Activated effector memory CD4-positive, alpha-beta T cell treated with anti-CD3 and anti-CD28 coated beads, Interleukin-2, amount 50 U/mL, for 16 hours (primary cell): Measurements from ENCODE around the gene APRT.

Source experiments
- DNase-seq: peaks from one replicate; pipeline ENCODE4 v3.0.0-alpha.2; 2020

APRT gene

DNA sequence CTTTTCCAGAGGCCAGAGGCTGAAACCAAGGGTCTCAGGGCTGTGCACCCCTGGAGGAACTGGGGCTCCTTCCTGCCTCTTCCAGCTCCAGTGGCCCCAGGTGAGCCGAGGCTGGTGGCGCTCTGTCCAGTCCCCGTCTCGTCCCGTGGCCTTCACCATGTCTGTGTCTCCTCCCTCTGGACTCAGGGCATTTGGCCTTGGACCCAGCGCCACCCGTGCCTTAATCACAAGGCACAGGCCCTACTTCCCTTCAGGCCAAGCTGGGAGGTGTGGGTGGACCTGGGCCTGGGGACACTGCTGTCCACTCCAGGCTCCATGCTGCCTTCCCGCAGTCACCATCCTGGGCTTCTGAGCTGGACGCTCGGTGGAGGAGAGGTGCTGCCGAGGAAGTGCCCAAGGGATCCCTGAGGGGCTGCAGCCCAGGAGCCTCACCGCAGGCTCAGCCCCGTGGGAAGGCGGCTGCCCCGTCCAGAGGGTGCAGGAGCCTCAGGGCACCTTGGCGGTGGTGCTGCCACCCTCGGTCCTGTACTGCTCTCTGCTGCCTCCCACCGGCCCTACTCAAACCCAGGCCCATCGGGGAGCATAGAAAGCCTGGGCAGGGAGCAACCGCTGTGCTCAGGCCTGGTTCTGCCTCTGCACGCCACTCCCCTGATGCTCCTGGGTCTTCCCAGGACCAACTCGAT, 9.6 kb upstream of the APRT start:
- no peak for DNase-seq

DNA sequence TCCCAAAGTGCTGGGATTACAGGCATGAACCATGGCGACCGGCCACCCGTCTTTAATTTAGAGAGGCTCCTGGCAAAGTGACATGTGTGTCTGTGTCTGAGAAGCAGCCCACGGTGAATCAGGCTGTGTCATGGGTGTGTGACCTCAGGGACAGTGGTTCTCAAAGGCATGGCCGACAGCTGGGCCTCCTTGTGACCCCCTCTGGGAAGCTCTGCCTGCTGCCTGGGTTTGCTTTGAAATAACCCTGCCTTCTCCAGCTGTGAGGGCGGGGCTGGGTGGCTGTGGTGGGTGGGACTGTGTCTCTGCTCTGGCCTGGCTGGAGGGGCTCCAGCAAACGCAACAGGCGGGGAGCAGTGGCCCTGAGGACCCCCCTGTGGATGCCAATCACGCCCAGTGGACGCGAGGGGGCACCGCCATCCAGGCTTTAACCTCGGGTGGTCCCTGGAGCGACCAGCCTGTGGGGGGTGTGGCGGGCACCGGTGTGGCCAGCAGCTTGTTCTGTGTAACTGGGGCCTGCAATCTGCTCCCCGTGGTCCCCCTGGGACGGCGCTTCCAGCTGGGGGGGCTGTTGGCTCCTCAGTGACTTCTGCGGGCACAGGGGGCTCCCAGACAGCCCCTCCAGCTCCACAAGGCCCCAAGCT, 8.8 kb upstream of the APRT start:
- DNase-seq, result no peak

DNA sequence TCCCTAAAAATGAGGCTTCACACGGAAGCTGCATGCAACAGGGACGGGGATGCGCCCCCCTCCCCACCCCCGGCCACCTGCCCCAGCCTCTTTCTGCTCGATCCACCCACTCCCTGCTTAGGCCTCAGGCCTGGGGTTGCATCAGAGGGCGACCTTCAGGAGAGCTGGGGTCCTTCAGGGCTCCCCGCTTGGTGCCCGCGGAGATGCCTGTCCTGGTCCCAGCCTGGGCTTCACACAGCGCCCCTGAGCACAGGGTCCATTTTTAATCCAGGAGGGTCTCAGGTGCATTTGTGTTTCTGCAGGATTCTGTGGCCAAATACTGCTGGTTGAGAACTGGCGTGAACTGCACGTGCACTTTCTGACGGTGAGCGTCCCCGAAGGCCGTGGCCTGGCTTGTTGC, 7.4 kb upstream of the APRT start:
- no peak for DNase-seq

- no peak for DNase-seq
Observed at GRCh38 chr16:88818575-88818874, 6.8 kb upstream of the APRT start.

- no peak for DNase-seq
Observed at GRCh38 chr16:88817785-88818574, 6.3 kb upstream of the APRT start.

GRCh38 chr16:88816736-88817535, 5.2 kb upstream of the APRT start:
- DNase-seq, result no peak

DNA sequence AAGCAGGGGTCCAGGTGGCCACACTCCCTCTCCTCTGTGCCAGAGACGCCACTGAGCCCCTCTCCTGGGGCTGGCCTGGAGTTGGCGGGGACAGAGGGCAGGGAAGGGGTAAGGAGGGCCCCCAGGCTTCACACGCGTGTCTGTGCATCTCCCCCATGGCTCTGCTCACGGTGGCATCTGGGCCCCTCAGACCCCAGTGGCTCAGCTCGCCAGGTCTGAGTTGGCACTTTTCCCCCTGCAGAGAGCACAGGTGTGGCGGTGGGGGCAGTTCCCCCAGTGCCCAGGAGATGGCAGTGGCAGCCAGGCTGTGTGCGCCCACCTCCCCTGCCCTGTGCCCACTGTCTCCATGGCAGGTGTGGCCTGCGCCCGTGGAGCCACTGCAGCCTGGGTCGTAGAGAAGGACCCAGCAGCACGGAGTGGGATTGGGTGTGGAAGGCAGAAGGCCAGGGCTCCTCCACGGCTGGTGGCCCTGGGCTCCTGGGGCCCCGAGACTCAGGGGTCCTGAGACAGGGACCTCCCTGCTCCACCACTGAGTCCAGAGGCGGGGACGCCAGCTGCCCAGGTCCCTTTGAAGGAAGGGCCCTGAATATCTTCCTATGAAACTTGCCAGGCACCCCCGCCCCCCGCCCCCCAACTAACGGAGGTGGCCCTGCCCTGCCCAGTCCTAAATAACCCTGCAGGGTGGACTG, 4.3 kb upstream of the APRT start:
- DNase-seq, result peak; percentile 83

DNA sequence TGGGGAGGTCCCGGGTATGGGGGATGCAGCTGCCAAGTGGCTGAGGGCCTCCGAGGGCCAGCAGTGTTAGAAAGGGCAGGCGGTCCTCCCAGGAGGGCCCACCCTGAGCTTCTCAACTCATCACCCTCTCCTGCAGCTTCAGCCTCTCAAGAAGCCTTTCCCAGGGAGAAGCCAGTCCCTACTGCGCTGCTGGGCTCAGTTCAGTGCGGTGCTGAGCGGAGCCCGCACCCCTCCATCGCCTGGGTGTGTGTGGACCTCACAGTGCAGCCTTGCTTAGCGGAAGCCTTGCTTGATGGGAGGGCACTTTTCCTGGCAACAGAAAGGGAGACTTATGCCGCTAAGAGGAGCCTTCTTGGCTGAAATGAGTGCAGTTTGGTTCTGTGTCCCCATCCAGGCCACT, 3.5 kb upstream of the APRT start:
- DNase-seq, result no peak

DNA sequence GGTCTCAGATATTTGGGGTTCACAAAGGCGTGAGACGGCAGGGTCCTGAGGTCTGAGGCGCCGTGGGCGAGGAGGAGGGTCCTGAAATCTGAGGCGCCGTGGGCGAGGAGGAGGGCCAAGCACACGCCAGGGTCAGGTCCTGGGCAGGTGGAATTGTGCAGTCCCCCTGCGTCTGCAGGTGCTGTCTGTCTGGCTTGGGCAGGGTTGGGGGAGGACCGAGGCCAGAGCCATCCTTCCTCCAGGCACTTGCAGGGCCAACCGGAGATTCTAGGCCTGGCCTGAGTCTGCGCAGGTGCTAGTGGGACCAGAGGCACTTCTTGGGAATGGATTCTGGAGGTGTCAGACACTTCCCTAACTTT, 2.4 kb upstream of the APRT start:
- DNase-seq, result no peak

DNA sequence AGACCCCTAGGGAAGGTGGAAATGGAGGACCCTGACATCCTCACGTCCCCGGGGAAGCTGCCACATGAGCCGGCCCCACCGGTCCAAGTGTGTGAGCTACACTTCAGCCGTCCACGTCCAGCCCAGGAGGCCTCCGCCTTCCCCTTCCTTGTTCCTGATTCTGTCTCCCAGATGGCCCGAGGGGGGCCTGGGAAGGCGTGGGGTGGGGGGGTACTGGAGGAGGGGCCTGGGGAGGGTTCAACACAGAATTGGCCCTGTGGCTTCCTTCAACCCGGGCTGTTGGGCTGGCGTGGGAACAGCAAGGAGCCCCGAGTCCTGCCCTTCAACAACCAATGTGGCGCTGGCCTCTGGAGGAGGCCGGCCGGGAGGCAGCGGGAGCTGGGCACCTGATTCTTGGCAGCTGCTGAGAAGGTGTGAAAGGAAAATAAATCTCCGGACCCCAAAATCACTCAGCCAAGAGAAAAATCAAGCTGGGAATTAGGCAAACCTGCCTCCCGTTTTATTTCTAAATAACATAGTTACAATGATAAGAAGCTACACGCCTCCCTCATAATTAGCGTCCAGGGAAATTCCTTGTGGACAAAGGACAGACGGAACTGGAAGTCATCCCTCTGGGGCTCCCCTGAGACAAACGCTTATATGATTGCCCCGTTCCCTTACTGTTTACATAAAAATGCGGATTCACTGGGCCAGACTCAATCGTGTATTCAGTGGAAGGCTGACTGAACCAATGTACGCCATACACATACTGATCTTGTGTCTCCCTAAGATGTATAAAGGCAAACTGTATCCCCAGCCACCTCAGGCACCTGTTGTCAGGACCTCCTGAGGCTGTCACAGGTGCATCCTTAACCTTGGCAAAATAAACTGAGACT, 1.8 kb upstream of the APRT start:
- no peak for DNase-seq

DNA sequence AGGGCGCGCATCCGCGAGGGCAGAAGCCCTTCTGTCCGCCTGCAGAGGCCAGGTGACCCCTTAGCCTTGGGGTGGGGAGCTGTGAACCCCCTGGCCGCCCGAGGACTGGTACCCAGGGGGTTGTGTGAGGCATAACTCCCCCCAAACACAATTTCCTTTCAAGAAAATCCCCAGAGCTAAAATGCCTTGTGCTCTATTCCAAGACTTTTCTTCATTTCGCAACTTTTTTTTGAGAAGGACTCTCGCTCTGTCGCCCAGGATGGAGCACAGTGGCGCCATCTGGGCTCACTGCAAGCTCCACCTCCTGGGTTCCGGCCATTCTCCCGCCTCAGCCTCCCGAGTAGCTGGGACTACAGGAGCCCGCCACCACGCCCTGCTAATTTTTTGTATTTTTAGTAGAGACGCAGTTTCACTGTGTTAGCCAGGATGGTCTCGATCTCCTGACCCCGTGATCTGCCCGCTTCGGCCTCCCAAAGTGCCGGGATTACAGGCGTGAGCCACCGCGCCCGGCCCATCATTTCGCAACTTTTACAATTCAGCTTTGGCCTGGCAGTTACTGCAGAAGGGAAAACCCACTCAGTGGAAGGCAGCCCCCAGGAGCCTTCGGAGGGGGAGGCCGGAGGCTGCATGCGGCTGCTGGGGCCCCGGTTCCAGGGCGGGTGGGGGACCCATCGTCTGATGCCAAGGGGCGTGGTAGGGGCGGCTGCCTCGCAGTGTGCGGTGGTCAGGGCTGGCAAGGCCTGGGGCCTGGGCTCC, 963 bp upstream of the APRT start:
- peak; percentile 70 for DNase-seq

DNA sequence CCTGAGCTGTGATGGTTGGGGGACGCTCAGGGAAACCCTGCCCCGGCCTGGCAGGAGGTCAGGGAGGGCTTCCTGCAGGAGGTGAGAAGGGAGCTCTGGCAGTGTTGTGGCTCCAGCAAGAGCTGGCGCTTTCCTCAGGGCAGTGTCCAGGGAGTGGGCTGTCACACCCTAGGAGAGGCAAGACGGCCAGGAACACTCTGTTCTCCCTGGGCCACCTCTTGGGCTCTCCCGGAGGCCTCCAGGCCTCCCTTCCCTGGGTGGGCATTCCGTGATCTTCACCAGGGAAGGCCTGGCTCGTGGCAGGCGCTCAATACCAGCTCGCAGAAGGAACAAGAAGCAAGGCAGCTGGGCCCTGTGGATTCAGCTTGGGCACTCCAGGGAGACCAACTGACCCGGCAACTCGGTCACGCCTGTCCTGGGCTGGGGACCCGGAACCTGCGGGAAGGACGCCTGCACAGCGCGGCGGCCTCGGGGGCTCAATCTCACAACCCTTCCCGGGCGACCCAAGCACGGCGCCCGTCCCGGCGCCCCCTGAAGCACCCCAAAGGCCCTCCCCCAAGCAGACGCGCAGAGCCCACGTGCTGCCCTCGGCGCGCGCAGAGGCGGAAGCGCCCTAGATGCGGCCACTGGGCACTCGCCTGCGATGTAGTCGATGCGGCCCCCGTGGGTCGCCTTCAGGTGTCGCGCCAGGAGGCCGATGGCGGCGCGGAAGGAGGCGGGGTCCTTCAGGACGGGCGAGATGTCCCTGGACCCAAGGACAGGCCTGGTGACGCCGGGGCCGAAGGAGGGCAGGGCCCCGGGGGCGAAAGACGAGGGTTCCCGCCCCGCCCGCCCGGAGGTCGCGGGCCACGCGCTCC, 588 bp downstream of the APRT start:
- peak; percentile 87 for DNase-seq

- peak; percentile 71 for DNase-seq
Observed at GRCh38 chr16:88810166-88810911, 1.4 kb downstream of the APRT start.

GRCh38 chr16:88809676-88810165, 2.0 kb downstream of the APRT start:
- DNase-seq, result no peak

GRCh38 chr16:88809068-88809675, 2.6 kb downstream of the APRT start:
- no peak for DNase-seq

GRCh38 chr16:88807626-88808453, 3.9 kb downstream of the APRT start:
- DNase-seq, result no peak

DNA sequence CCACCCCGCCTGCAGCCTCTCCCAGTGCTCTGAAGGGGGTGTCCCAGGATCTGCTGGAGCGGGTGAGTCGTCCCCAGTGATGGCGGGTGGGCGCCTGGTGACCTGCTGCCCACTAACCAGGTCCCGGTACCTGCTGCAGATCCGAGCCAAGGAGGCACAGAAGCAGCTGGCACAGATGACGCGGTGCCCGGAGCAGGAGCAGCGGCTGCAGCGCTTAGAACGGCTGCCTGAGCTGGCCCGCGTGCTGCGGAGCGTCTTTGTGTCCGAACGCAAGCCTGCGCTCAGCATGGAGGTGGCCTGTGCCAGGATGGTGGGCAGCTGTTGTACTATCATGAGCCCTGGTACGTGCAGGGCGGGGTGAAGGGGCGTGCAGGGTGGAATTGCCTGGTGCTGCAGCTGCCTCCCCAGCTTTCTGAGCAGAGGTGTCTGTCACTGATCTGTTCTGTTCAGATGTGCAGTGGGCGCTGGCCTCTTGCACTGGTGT, 4.5 kb downstream of the APRT start:
- no peak for DNase-seq
